HCT116 (cell line): ENCODE measurements around the gene HIVEP2.
A peak's percentile ranks its signal among the peaks of the same experiment; 100 is the strongest.

ENCODE experiments used
- CTCF ChIP-seq, 3 experiments: fragments of 200-600 bp in 1 of 3; sonication (generic) in 1 of 3; IDR thresholded peaks in 2 of 3; conservative IDR thresholded peaks in 1 of 3; 2 replicates each; pipeline ENCODE4 v1.5.1; 2012 to 2017; ENCODE audit warnings: low read depth in 2 of 3, low read length in 2 of 3, antibody characterized with exemption in 1 of 3, borderline replicate concordance in 1 of 3, control low read depth in 1 of 3, mild to moderate bottlenecking in 1 of 3, mixed read lengths in 1 of 3, mixed run types in 1 of 3, moderate library complexity in 1 of 3; ENCODE audit not compliant: insufficient read depth in 1 of 3
- EZH2 ChIP-seq: fragments of 200-600 bp; sonication (generic); IDR thresholded peaks from 2 replicates; pipeline ENCODE4 v1.6.1; 2017; ENCODE audit warnings: antibody characterized with exemption, mixed run types
- FOSL1 ChIP-seq: IDR thresholded peaks from 2 replicates; pipeline ENCODE4 v1.6.1; 2012; ENCODE audit warnings: low read depth
- POLR2A ChIP-seq: IDR thresholded peaks from 2 replicates; pipeline ENCODE4 v1.7.0; 2011; ENCODE audit warnings: borderline replicate concordance; ENCODE audit not compliant: insufficient read depth, insufficient read length; ENCODE audit errors: extremely low read depth
- POLR2AphosphoS5 ChIP-seq: IDR thresholded peaks from 2 replicates; pipeline ENCODE4 v1.6.1; 2011; ENCODE audit warnings: mild to moderate bottlenecking, low read depth, low read length, moderate library complexity
- RAD21 ChIP-seq: IDR thresholded peaks from 2 replicates; pipeline ENCODE4 v1.6.1; 2012; ENCODE audit warnings: low read depth, mild to moderate bottlenecking
- REST ChIP-seq: IDR thresholded peaks from 2 replicates; pipeline ENCODE4 v1.6.1; 2012; ENCODE audit warnings: low read depth
- TCF7L2 ChIP-seq: IDR thresholded peaks from 2 replicates; pipeline ENCODE4 v1.7.0; 2011; ENCODE audit warnings: borderline replicate concordance, inconsistent platforms; ENCODE audit not compliant: insufficient read depth, insufficient read length; ENCODE audit errors: extremely low read depth
- YY1 ChIP-seq: IDR thresholded peaks from 2 replicates; pipeline ENCODE4 v1.6.1; 2011; ENCODE audit warnings: low read length, low read depth, moderate library complexity, mild to moderate bottlenecking; ENCODE audit not compliant: insufficient replicate concordance; ENCODE audit errors: extremely low read depth
- ZBTB33 ChIP-seq: IDR thresholded peaks from 2 replicates; pipeline ENCODE4 v1.6.1; 2011; ENCODE audit warnings: mild to moderate bottlenecking, low read length, moderate library complexity; ENCODE audit not compliant: insufficient replicate concordance; ENCODE audit errors: extremely low read depth

- no peak for TF ChIP-seq REST
- no peak for TF ChIP-seq CTCF (IDR thresholded peaks at IDR 0.05 in 2 of 3, conservative IDR thresholded peaks at IDR 0.05 in 1 of 3; ENCODE audit: borderline replicate concordance in 1 of 3, insufficient read depth in 1 of 3, low read depth in 2 of 3, low read length in 2 of 3)
- no peak for TF ChIP-seq ZBTB33
- TF ChIP-seq POLR2AphosphoS5, result peak; percentile 19; the same call in 1 of the 2 replicates
- TF ChIP-seq EZH2, result no peak
- no peak for TF ChIP-seq TCF7L2
- TF ChIP-seq RAD21, result no peak
- no peak for TF ChIP-seq YY1
- TF ChIP-seq POLR2A, result no peak
- TF ChIP-seq FOSL1, result no peak
These were observed 18.3 kb downstream of the HIVEP2 start for GRCh38 chr6:142926494-142927270.
